ENCODE results near the gene EPB41. TPM values are rescaled to one million over a fixed set of nuclear protein-coding genes. Genes with fewer than 3 reads are reported as not detected.
A peak's percentile ranks its signal among the peaks of the same experiment; 100 is the strongest.

The EPB41 gene
- total RNA-seq, 2 experiments from 2014 or later, result 138 to 145 TPM

DNA sequence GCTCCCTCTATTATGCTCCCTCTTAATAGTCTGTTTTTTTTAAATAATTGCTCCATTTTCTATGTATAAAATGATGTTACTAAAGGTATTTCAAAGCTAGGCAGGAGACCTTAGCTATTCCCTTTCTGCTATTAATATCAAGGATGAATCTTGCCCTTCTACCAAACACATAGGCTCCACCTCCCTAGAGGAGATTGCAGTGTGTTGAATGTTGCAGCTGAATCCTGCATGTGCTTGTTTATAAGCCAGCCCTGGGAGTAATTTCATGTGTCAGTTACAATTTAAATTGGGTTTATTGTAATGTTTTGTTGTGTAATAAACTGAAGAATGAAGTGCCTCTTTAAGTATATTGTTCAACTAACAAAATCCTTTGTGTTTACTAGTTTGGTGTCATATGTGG, 143.3 kb downstream of the EPB41 start:
- peaks cover 61% of the 10 kb centered on the region for H3K36me3 ChIP-seq (ENCODE audit: insufficient read depth, low read length)
- no peaks in the 10 kb centered on the region for H3K27me3 ChIP-seq (ENCODE audit: control insufficient read depth in 1 of 2, insufficient read depth in 2 of 2, low read length in 2 of 2)
- ChIA-PET CTCF (no interaction called here), POLR2A (no interaction called here)
- H3K27ac ChIP-seq (ENCODE audit: low read depth in 1 of 2, low read length in 2 of 2), result no peak overlapping the region
- ATAC-seq (ENCODE audit: poor library complexity) (no peak), DNase-seq (no peak)
- Mint-ChIP-seq H3K27ac (no peak overlapping the region), H3K4me1 (ENCODE audit: low read depth) (peaks cover 14% of the 10 kb centered on the region), H3K27me3 (no peaks in the 10 kb centered on the region), H3K36me3 (ENCODE audit: low read depth) (peaks cover 73% of the 10 kb centered on the region), H3K4me3 (no peak overlapping the region), H3K9me3 (no peaks in the 10 kb centered on the region)
- no peaks in the 10 kb centered on the region for H3K4me1 ChIP-seq (ENCODE audit: insufficient read depth, low read length)
- no peak overlapping the region for H3K4me3 ChIP-seq (ENCODE audit: low read length)
- H3K9me3 ChIP-seq (ENCODE audit: control insufficient read depth in 1 of 2, insufficient read depth in 1 of 2, low read length in 2 of 2), result no peaks in the 10 kb centered on the region
- TF ChIP-seq, protein P1, sequence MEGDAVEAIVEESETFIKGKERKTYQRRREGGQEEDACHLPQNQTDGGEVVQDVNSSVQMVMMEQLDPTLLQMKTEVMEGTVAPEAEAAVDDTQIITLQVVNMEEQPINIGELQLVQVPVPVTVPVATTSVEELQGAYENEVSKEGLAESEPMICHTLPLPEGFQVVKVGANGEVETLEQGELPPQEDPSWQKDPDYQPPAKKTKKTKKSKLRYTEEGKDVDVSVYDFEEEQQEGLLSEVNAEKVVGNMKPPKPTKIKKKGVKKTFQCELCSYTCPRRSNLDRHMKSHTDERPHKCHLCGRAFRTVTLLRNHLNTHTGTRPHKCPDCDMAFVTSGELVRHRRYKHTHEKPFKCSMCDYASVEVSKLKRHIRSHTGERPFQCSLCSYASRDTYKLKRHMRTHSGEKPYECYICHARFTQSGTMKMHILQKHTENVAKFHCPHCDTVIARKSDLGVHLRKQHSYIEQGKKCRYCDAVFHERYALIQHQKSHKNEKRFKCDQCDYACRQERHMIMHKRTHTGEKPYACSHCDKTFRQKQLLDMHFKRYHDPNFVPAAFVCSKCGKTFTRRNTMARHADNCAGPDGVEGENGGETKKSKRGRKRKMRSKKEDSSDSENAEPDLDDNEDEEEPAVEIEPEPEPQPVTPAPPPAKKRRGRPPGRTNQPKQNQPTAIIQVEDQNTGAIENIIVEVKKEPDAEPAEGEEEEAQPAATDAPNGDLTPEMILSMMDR (IDR thresholded peaks at IDR 0.05), result no peak
- intact Hi-C loops (cut with DNase I, micrococcal nuclease), result no loop called here

DNA sequence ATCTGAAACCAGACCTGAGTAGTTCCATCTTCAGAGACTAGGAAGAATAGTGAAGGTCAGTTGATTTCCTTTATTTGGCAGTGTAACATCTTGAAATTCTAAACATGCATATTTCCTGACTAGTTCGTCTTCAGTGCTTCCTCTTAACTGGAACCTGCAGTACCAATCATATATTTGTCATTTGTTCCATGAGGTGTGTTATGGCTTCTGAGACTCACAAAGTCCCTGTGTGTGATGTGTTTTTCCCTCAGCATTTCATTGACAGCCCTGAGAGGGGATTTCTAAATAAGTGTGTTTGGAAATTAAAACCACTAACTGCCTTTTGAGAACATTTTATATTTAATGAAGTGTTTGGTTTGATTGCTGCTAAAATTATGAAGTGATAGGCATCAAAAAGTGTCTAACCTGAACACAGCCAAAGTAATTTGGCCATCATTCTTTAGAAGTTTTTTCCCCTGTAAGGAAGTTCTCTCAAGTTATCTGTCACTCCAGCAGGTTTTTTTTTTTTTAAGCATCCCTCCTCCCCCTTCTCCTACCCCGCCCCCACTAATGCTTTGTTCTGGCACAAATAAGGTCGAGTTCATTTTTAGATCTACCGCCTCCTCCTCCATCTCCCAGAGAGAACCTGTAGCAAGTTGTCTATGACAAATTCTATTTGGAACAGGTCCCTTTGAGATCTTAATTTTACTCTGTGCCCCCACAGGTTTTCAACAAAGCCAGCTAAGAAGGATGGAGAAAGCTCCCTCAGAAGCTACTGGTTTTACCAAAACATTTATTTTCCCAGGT, 148.0 kb downstream of the EPB41 start:
- H3K36me3 ChIP-seq (ENCODE audit: insufficient read depth, low read length), result peaks cover 64% of the 10 kb centered on the region
- intact Hi-C loops (cut with DNase I, micrococcal nuclease), result no loop called here
- no peaks in the 10 kb centered on the region for H3K9me3 ChIP-seq (ENCODE audit: control insufficient read depth in 1 of 2, insufficient read depth in 1 of 2, low read length in 2 of 2)
- Mint-ChIP-seq H3K36me3 (ENCODE audit: low read depth) (peaks cover 72% of the 10 kb centered on the region), H3K4me1 (ENCODE audit: low read depth) (peaks cover 18% of the 10 kb centered on the region), H3K27ac (peak overlapping the region; percentile 29), H3K4me3 (no peak overlapping the region), H3K27me3 (no peaks in the 10 kb centered on the region), H3K9me3 (no peaks in the 10 kb centered on the region)
- ChIA-PET POLR2A (no interaction called here), CTCF (interaction anchor here (0.7 kb wide), 1 partner anchor 37 kb away, joined by 5 read pairs; no protein-coding TSS in a partner anchor)
- no peak for DNase-seq
- no peak overlapping the region for H3K4me3 ChIP-seq (ENCODE audit: low read length)
- TF ChIP-seq, protein P1 (IDR thresholded peaks at IDR 0.05), result no peak
- no peaks in the 10 kb centered on the region for H3K4me1 ChIP-seq (ENCODE audit: insufficient read depth, low read length)
- H3K27me3 ChIP-seq (ENCODE audit: control insufficient read depth in 1 of 2, insufficient read depth in 2 of 2, low read length in 2 of 2), result no peaks in the 10 kb centered on the region
- no peak overlapping the region for H3K27ac ChIP-seq (ENCODE audit: low read depth in 1 of 2, low read length in 2 of 2)
- no peak for ATAC-seq (ENCODE audit: poor library complexity)

DNA sequence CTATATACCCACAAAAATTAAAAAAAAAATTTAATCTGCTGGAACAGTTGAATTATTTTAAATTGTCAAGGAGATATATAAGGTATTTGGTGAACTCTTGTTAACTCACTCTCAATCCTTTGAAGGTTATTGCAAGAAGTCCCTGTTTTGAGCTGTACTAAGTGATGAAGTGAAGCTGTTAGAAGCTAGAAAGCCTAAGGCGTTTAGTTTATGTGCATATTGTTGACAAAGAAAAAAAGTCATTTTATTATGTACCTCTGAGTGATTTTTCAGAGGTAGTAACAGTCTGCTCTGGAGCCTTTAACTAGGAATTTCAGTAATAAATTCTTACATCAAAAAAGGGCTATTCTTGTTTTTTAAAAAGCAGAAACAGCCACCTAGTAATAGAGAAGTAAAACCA, 149.7 kb downstream of the EPB41 start:
- peaks cover 77% of the 10 kb centered on the region for H3K36me3 ChIP-seq (ENCODE audit: insufficient read depth, low read length)
- Mint-ChIP-seq H3K9me3 (no peaks in the 10 kb centered on the region), H3K27ac (no peak overlapping the region), H3K36me3 (ENCODE audit: low read depth) (peaks cover 75% of the 10 kb centered on the region), H3K4me1 (ENCODE audit: low read depth) (peaks cover 18% of the 10 kb centered on the region), H3K4me3 (no peak overlapping the region), H3K27me3 (no peaks in the 10 kb centered on the region)
- DNase-seq (no peak), ATAC-seq (ENCODE audit: poor library complexity) (no peak)
- H3K27me3 ChIP-seq (ENCODE audit: control insufficient read depth in 1 of 2, insufficient read depth in 2 of 2, low read length in 2 of 2), result no peaks in the 10 kb centered on the region
- no peaks in the 10 kb centered on the region for H3K9me3 ChIP-seq (ENCODE audit: control insufficient read depth in 1 of 2, insufficient read depth in 1 of 2, low read length in 2 of 2)
- no peak overlapping the region for H3K27ac ChIP-seq (ENCODE audit: low read depth in 1 of 2, low read length in 2 of 2)
- CTCF ChIA-PET, result no interaction called here
- TF ChIP-seq, protein P1 (IDR thresholded peaks at IDR 0.05), result no peak
- H3K4me1 ChIP-seq (ENCODE audit: insufficient read depth, low read length), result no peaks in the 10 kb centered on the region
- POLR2A ChIA-PET, result no interaction called here
- no peak overlapping the region for H3K4me3 ChIP-seq (ENCODE audit: low read length)
- intact Hi-C loops (cut with DNase I, micrococcal nuclease), result no loop called here

Data from CD4-positive, alpha-beta T cell (primary cell).